K562 (cell line): ENCODE measurements around the gene MYO18A. TPM values are rescaled to one million over a fixed set of nuclear protein-coding genes. Genes with fewer than 3 reads are reported as not detected.

Experiments used
- ATAC-seq: fragments of 200-7000 bp; cut with Tn5 transposase; 3 replicates; pipeline ENCODE4 v1.9.1; 2020; ENCODE audit warnings: moderate library complexity
- BruUV-seq: library from RNA; stranded (reverse); fragments of 400-500 nt; replicated peaks from 2 replicates; lab custom pipeline; 2021; lab: Mats Ljungman, UMichigan
- CTCF ChIA-PET: fragments of 300-600 bp; formaldehyde crosslinking; extraction: SDS; loops from one replicate; lab custom pipeline; 2021; ENCODE audit warnings: low intra/inter-chr PET ratio; lab: Yijun Ruan, JAX
- POLR2A ChIA-PET: fragments of 300-600, 350-650 bp; sonication (Branson Sonifier 250); formaldehyde crosslinking; extraction: SDS; loops from one replicate; lab custom pipeline; 2021; ENCODE audit warnings: antibody characterized with exemption, inconsistent platforms; lab: Yijun Ruan, JAX
- DNase-seq, 4 experiments: peaks; one replicate each; pipeline versions ENCODE4 v3.0.0 to v3.0.0-alpha.2; 2011 to 2018; ENCODE audit warnings: low spot score in 3 of 4, mixed read lengths in 3 of 4; ENCODE audit errors: extremely low read depth in 1 of 4
- FAIRE-seq: peaks from 2 replicates; lab custom pipeline; 2011; peaks lifted over from hg19 to GRCh38; lab: Jason Lieb, UNC
- H2AFZ ChIP-seq: 2 replicates; pipeline ENCODE4 v1.6.0; 2011; ENCODE audit warnings: low read depth, low read length, control low read depth, inconsistent platforms
- H3K27ac ChIP-seq: fragments of 200-600 bp; 3 replicates; pipeline ENCODE4 v1.8.0; 2011; ENCODE audit warnings: low read depth, mild to moderate bottlenecking, control low read depth, inconsistent platforms, low read length, moderate library complexity, mixed read lengths; ENCODE audit errors: extremely low read depth
- H3K27me3 ChIP-seq, 2 experiments: fragments of 300-600 bp in 1 of 2; 2 replicates in 1 of 2; 3 replicates in 1 of 2; pipeline versions ENCODE4 v1.6.0 to v1.8.0; 2011; ENCODE audit warnings: inconsistent platforms in 2 of 2, low read length in 2 of 2, mild to moderate bottlenecking in 1 of 2, mixed read lengths in 1 of 2, moderate library complexity in 1 of 2; ENCODE audit not compliant: control insufficient read depth in 2 of 2, insufficient read depth in 2 of 2
- H3K36me3 ChIP-seq: fragments of 300-600 bp; 3 replicates; pipeline ENCODE4 v1.8.0; 2011; ENCODE audit warnings: mild to moderate bottlenecking, low read length, inconsistent platforms; ENCODE audit not compliant: control insufficient read depth, insufficient read depth
- H3K4me1 ChIP-seq, 2 experiments: fragments of 200-600 bp in 1 of 2; replicated peaks in 1 of 2; 2 replicates in 1 of 2; 3 replicates in 1 of 2; pipeline versions ENCODE4 v1.5.1 to v1.8.0; 2011; ENCODE audit warnings: inconsistent platforms in 2 of 2, low read length in 2 of 2, mild to moderate bottlenecking in 1 of 2, mixed read lengths in 1 of 2, moderate library complexity in 1 of 2; ENCODE audit not compliant: control insufficient read depth in 2 of 2, insufficient read depth in 2 of 2
- H3K4me2 ChIP-seq: 2 replicates; pipeline ENCODE4 v1.6.1; 2011; ENCODE audit warnings: low read length, control low read depth, inconsistent platforms, mixed read lengths; ENCODE audit not compliant: insufficient read depth
- H3K4me3 ChIP-seq: fragments of 200-600 bp; sonication (generic), shearing (Covaris generic); 2 replicates; pipeline ENCODE4 v1.5.1; 2016; ENCODE audit warnings: control low read depth, inconsistent platforms
- H3K79me2 ChIP-seq: fragments of 200-600 bp; 3 replicates; pipeline ENCODE4 v1.8.0; 2011; ENCODE audit warnings: low read length, inconsistent platforms; ENCODE audit not compliant: control insufficient read depth, insufficient read depth
- H3K9ac ChIP-seq, 2 experiments: 2 replicates each; pipeline versions ENCODE4 v1.6.0 to v1.6.1; 2011; ENCODE audit warnings: low read depth in 2 of 2, low read length in 2 of 2, control low read depth in 1 of 2, inconsistent platforms in 1 of 2, mild to moderate bottlenecking in 1 of 2, mixed read lengths in 1 of 2; ENCODE audit not compliant: insufficient read depth in 1 of 2
- H3K9me1 ChIP-seq: one replicate; pipeline ENCODE4 v1.6.0; 2011; ENCODE audit warnings: inconsistent platforms, mild to moderate bottlenecking, low read length, moderate library complexity; ENCODE audit not compliant: control insufficient read depth, insufficient read depth
- H3K9me3 ChIP-seq: replicated peaks from 2 replicates; pipeline ENCODE4 v1.5.1; 2011; ENCODE audit warnings: low read depth, low read length, inconsistent platforms; ENCODE audit not compliant: control insufficient read depth, insufficient read depth
- H4K20me1 ChIP-seq: replicated peaks from 2 replicates; pipeline ENCODE4 v1.6.1; 2011; ENCODE audit warnings: low read length, inconsistent platforms, mixed read lengths; ENCODE audit not compliant: control insufficient read depth, insufficient read depth
- BRD9 ChIP-seq: fragments of 450-650 bp; IDR thresholded peaks from 2 replicates; pipeline ENCODE4 v1.6.1; 2018; ENCODE audit warnings: low read depth; ENCODE audit not compliant: partially characterized antibody
- FOSL1 ChIP-seq: fragments of 200-800 bp; sonication (Bioruptor generic); conservative IDR thresholded peaks from 2 replicates; pipeline ENCODE4 v1.6.1; 2016; ENCODE audit warnings: missing genetic modification characterization, missing compliant biosample characterization
- HMG20B ChIP-seq: fragments of 250-450 bp; sonication (Bioruptor Pico); IDR thresholded peaks from 2 replicates; pipeline ENCODE4 v1.5.0; 2021; ENCODE audit warnings: mild to moderate bottlenecking
- JUN ChIP-seq, 2 experiments: sonication (generic) in 1 of 2; formaldehyde crosslinking in 1 of 2; IDR thresholded peaks; 2 replicates each; pipeline versions ENCODE4 v1.6.1 to v1.8.0; 2012 to 2022; ENCODE audit warnings: borderline replicate concordance in 2 of 2, mild to moderate bottlenecking in 2 of 2, improper control_type of control experiment in 1 of 2, low read depth in 1 of 2, low read length in 1 of 2, missing genetic modification reagents in 1 of 2
- KDM4B ChIP-seq, 2 experiments: fragments of 450-650 bp in 1 of 2; sonication (generic) in 1 of 2; IDR thresholded peaks; 2 replicates each; pipeline ENCODE4 v1.6.1; 2016 to 2017; ENCODE audit warnings: borderline replicate concordance in 2 of 2, antibody characterized with exemption in 1 of 2, low read depth in 1 of 2, mild to moderate bottlenecking in 1 of 2
- KLF1 ChIP-seq: fragments of 450-650 bp; IDR thresholded peaks from 2 replicates; pipeline ENCODE4 v1.6.1; 2016; ENCODE audit warnings: missing genetic modification characterization, missing compliant biosample characterization
- MLLT1 ChIP-seq, 2 experiments: fragments of 450-650 bp; IDR thresholded peaks; 2 replicates each; pipeline ENCODE4 v1.6.1; 2016
- POLR2G ChIP-seq: fragments of 200-400 bp; formaldehyde crosslinking; IDR thresholded peaks from 2 replicates; pipeline ENCODE4 v1.6.1; 2017; ENCODE audit warnings: low read depth, mild to moderate bottlenecking, antibody characterized with exemption, low read length, moderate library complexity
- RFX7 ChIP-seq: fragments of 250-450 bp; sonication (Bioruptor Pico); IDR thresholded peaks from 2 replicates; pipeline ENCODE4 v1.5.1; 2021; ENCODE audit warnings: mild to moderate bottlenecking
- RHOXF2B ChIP-seq: fragments of 250-450 bp; sonication (Bioruptor Pico); conservative IDR thresholded peaks from 2 replicates; pipeline ENCODE4 v1.5.1; 2021
- TEAD4 ChIP-seq, 2 experiments: sonication (generic) in 1 of 2; formaldehyde crosslinking in 1 of 2; IDR thresholded peaks; 2 replicates each; pipeline versions ENCODE4 v1.6.1 to v1.8.0; 2012 to 2022; ENCODE audit warnings: borderline replicate concordance in 1 of 2, inconsistent platforms in 1 of 2, low read length in 1 of 2, mild to moderate bottlenecking in 1 of 2, missing genetic modification reagents in 1 of 2
- WGBS: fragments of 100-300 bp; shearing (Covaris generic); methylation state at CpG from one replicate; pipeline ENCODE4 v1.1.6; 2016; ENCODE audit warnings: low coverage, mixed read lengths; ENCODE audit not compliant: insufficient coverage; ENCODE audit errors: missing lambda C conversion rate; 5-methylcytosine and 5-hydroxymethylcytosine counted together
- in situ Hi-C: fragments of 300-500 bp; cut with MboI; formaldehyde crosslinking; loops from 4 replicates; pipeline ENCODE4 v1.15.0; 2018; ENCODE audit warnings: inconsistent platforms, mixed read lengths
- intact Hi-C: fragments of 100-400 bp; cut with micrococcal nuclease; formaldehyde crosslinking; loops from 2 replicates; pipeline ENCODE4 v1.14.2; 2022
- polyA plus RNA-seq, 8 experiments: library from polyadenylated mRNA; depleted of rRNA in 4 of 8; stranded (reverse) in 5 of 8; unstranded in 3 of 8; fragments of >200 nt; fragmentation: Nextera tagmentation in 2 of 8; fragmentation: Illumina TruSeq in 1 of 8; extraction: Ambion mirVana in 2 of 8; extraction: Trizol in 1 of 8; gene quantifications; 2 replicates each; pipeline versions ENCODE4 v1.2.1 to v1.2.3, GENCODE V29; 2011 to 2014; ENCODE audit warnings: inconsistent platforms in 1 of 8, missing spikeins in 1 of 8
- total RNA-seq, 7 experiments: library from RNA; depleted of rRNA in 6 of 7; stranded (reverse); fragments of >200 nt in 6 of 7; fragmentation: Illumina TruSeq in 2 of 7; extraction: Trizol in 2 of 7; gene quantifications; 2 replicates each; pipeline versions ENCODE4 v1.2.1 to v1.2.3, GENCODE V29; 2011 to 2021; ENCODE audit warnings: low replicate concordance in 1 of 7
- TF ChIP-seq, protein P1 (sequence below): fragments of 450-650 bp; conservative IDR thresholded peaks from 2 replicates; pipeline ENCODE4 v1.6.1; 2016; ENCODE audit warnings: missing genetic modification characterization, low read depth, mild to moderate bottlenecking, missing compliant biosample characterization, moderate library complexity
- TF ChIP-seq, protein P2 (sequence below): fragments of 450-650 bp; IDR thresholded peaks from 2 replicates; pipeline ENCODE4 v1.6.1; 2017; ENCODE audit warnings: mild to moderate bottlenecking, moderate library complexity

The MYO18A gene
- total and polyA plus RNA-seq, 9 of the 15 experiments (the other 6 are each of a cell fraction or from before 2014, with no cell fraction given), result 2.5 to 65.4 (median 17.1) TPM

GRCh38 chr17:29051731-29052130 is 128.5 kb downstream of the MYO18A start:
- Histone ChIP-seq H3K9me1 (no peaks in the 10 kb centered on the region), H3K4me1 (no peaks in the 10 kb centered on the region; a peak in 1 of 5 replicates), H3K36me3 (no peaks in the 10 kb centered on the region), H3K79me2 (no peaks in the 10 kb centered on the region), H2AFZ (no peak overlapping the region), H3K4me2 (no peak overlapping the region), H3K27me3 (peaks cover 66 to 81% of the 10 kb centered on the region in 2 experiments), H3K4me3 (no peak overlapping the region), H4K20me1 (peaks cover 15% of the 10 kb centered on the region), H3K27ac (no peak overlapping the region), H3K9ac (no peak overlapping the region), H3K9me3 (no peaks in the 10 kb centered on the region)
- in situ Hi-C loops, result no loop called here
- intact Hi-C loops, result no loop called here
- ChIA-PET CTCF (no interaction called here), POLR2A (interaction anchor here (0.6 to 0.7 kb wide), 2 partner anchors 45 to 484 kb away, joined by 3 read pairs; no protein-coding TSS in a partner anchor)
- no peak for ATAC-seq
- FAIRE-seq, result no peak
- BruUV-seq, result no TSS peak
- TF ChIP-seq JUN (IDR thresholded peaks at IDR 0.05; ENCODE audit: borderline replicate concordance, low read depth, low read length), result no peak
- TF ChIP-seq JUN (CRISPR knock-in tag; IDR thresholded peaks at IDR 0.05; ENCODE audit: borderline replicate concordance), result no peak
- no peak for TF ChIP-seq RFX7 (CRISPR knock-in tag)
- TF ChIP-seq POLR2G, result no peak
- no peak for TF ChIP-seq KDM4B (IDR thresholded peaks at IDR 0.05; ENCODE audit: borderline replicate concordance in 2 of 2, low read depth in 1 of 2)
- no peak for TF ChIP-seq TEAD4 (IDR thresholded peaks at IDR 0.05; ENCODE audit: low read length)
- TF ChIP-seq TEAD4 (CRISPR knock-in tag; IDR thresholded peaks at IDR 0.05; ENCODE audit: borderline replicate concordance), result no peak
- no peak for TF ChIP-seq FOSL1 (tag)
- TF ChIP-seq MLLT1 (IDR thresholded peaks at IDR 0.05), result no peak
- no peak for TF ChIP-seq RHOXF2B (CRISPR knock-in tag)
- TF ChIP-seq, protein P1, sequence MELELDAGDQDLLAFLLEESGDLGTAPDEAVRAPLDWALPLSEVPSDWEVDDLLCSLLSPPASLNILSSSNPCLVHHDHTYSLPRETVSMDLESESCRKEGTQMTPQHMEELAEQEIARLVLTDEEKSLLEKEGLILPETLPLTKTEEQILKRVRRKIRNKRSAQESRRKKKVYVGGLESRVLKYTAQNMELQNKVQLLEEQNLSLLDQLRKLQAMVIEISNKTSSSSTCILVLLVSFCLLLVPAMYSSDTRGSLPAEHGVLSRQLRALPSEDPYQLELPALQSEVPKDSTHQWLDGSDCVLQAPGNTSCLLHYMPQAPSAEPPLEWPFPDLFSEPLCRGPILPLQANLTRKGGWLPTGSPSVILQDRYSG, result no peak
- TF ChIP-seq KLF1 (tag), result no peak
- TF ChIP-seq, protein P2, sequence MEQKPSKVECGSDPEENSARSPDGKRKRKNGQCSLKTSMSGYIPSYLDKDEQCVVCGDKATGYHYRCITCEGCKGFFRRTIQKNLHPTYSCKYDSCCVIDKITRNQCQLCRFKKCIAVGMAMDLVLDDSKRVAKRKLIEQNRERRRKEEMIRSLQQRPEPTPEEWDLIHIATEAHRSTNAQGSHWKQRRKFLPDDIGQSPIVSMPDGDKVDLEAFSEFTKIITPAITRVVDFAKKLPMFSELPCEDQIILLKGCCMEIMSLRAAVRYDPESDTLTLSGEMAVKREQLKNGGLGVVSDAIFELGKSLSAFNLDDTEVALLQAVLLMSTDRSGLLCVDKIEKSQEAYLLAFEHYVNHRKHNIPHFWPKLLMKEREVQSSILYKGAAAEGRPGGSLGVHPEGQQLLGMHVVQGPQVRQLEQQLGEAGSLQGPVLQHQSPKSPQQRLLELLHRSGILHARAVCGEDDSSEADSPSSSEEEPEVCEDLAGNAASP, result no peak
- TF ChIP-seq BRD9, result no peak
- no peak for TF ChIP-seq HMG20B (CRISPR knock-in tag)
- WGBS, result 2% methylated on average over 6 of the region's 6 CpGs
- no peak for DNase-seq
